SW 1271 (cell line): ENCODE measurements around the gene CDH4.
"Not testable (repeated sequence)": the region's sequence is repeated elsewhere in the genome, so short reads cannot be mapped to it uniquely, and the experiment has no call there.

Experiments used
- DNase-seq, 2 experiments: peaks; one replicate each; lab custom pipeline; 2025; lab: John Stamatoyannopoulos, UW

CDH4 gene

GRCh38 chr20:61944967-61945366 lies 692.9 kb downstream of the CDH4 start:
- DNase-seq, result not testable (repeated sequence)

GRCh38 chr20:61945495-61945894 lies 693.4 kb downstream of the CDH4 start:
- not testable (repeated sequence) for DNase-seq

DNA sequence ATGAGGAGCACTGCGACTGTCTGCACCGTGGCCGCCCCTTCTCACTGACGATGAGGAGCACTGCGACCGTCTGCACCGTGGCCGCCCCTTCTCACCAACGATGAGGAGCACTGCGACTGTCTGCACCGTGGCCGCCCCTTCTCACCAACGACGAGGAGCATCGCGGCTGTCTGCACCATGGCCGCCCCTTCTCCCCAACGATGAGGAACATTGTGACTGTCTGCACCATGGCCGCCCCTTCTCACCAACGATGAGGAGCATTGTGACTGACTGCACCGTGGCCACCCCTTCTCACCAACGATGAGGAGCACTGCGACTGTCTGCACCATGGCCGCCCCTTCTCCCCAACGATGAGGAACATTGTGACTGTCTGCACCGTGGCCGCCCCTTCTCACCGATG lies 696.0 kb downstream of the CDH4 start:
- not testable (repeated sequence) for DNase-seq

GRCh38 chr20:61948586-61949362 lies 696.7 kb downstream of the CDH4 start:
- no peak for DNase-seq

GRCh38 chr20:61949363-61949713 lies 697.3 kb downstream of the CDH4 start:
- no peak for DNase-seq

GRCh38 chr20:61949714-61950640 lies 697.9 kb downstream of the CDH4 start:
- no peak for DNase-seq

GRCh38 chr20:61950641-61951071 lies 698.6 kb downstream of the CDH4 start:
- no peak for DNase-seq

DNA sequence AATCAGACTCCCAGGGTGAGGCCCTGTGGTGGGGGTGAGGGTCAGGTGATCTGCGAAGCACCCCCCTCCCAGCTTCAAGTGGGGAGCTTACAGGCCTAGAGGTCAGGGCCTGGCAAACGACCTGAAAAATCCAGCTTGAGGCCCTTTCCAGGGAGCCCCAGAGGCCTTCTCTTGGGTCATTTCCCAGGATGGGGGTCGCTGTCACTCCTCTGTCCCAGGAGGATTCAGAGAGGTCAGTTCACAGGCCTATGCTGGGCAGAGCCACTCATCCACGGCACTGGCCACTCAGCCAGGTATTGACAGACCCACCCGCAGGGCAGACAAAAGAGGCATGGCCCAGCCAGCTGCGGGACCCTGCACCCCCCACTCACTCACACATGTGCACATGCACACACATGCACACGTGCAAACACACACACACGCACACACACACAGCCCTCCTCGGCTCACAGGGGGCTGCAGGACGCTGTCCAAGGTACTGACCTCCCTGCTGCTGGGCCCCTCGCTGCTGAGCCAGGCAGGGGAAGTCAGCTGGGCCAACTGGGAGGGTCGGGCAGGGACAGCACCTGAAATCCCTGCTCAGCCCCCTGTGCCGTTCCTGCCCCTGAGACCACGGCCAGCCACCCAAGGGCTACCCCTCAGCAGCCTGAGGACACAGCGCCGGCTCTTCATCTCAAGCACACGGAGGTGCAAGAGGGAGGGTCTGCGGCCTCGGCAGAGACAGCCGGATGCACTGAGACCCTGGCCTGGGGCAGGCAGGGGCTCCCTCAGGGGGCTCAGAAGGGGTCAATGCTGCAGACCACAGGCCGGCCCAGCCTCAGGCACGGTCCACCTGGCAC lies 699.9 kb downstream of the CDH4 start:
- no peak for DNase-seq

DNA sequence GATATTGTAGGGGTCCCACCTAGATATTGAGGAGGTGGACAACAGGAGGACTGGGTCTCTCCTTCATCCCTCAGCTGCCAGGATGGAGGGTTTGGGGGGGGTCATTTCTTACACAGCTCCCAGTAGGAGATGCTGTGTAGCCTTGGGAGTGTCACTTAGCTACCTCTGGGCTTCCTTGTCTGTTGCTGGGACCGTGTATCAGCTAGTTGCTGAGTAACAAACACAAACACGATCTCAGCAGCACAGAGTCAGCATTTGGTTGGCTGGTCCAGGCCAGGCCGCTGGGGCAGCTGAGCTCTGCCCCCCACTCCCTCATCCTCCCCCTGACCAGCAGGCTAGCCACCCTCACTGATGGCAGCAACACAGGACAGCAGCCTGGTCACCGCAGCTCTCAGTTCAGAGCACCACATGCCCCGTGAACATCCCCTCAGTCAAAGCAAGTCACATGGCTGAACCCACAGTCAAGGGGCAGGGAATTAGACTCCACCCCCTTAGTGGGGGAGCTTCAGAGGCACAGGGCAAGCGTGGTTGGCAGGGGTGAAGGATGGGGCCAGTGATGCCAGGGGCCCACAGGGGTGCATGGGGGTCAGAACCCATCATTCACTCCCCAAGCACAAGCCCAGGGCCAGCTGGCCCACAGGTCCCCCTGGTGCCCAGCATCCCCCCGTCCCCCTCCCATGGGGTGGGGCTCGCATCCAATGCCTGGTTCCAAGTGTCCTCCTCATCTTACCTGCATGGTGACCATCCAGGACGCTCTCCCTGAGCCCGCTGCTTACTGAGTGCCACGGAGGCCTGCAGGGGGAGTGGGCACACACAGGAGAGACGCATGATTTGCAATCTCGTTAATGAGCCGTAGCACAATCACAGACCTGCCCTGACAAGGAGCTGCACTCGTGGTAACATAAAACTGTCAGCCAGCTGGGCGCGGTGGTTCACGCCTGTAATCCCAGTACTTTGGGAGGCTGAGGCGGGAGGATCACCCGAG lies 701.3 kb downstream of the CDH4 start:
- DNase-seq, result no peak

DNA sequence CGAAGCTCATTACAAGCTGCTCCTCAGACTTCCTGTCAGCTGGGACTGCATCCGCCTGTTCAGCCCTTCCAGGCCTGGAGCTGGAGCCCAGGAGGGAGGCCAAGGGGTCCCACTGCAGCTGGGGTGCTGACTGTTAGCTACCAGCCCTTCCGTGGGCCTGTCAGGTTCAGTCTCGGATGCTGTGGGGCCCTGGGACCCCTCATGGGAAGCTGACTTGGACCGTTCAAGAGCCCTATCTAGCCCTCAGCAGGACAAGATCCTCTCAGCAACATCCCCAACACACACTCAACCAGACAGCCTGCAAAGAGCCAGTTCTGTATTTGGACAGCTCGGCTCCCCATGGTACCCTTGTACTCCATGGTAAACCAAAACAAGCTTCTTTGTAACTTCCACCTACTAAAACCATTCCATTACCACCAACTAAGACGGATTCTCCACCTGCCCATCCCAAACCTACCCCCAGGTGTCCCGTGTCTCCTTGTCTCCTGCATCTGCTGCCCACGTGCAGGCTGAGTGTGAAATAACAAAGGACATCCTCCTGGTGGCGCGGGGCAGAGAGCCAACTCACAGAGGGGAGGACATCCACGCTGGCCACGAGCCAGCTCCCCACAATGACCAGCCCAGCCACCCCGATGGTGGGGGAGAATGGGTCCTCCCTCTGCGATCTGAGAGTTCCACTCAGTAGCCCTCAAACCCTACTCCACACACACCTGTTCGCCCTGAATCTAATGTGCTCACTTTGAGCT lies 702.4 kb downstream of the CDH4 start:
- no peak for DNase-seq

DNA sequence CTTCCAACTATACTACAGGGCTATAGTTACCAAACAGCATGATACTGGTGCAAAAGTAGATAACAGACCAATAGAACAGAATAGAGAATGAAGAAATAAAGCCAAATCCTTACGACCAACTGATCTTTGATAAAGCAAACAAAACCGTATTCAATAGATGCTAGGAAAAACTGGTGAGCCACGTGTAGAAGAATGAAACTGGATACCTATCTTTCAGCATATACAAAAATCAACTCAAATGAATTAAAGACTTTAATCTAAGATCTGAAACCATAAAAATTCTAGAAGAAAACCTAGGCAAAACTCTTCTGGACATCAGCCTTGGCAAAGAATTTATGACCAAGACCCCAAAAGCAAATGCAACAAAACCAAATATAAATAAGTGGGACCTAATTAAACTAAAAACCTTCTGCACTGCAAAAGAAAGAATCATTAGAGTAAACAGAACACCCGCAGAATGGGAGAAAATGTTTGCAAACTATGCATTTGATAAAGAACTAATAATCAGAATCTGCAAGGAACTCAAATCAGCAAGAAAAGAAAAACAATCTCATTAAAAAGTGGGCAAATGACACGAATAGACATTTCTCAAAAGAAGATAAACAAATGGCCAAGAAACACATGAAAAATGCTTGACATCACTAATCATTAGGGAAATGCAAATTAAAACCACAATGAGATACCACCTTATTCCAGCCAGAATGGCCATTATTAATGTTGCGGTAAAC lies 703.8 kb downstream of the CDH4 start:
- DNase-seq, result no peak

- no peak for DNase-seq
Measured at GRCh38 chr20:61956396-61957342, 704.6 kb downstream of the CDH4 start.

GRCh38 chr20:61957961-61958715 lies 706.1 kb downstream of the CDH4 start:
- no peak for DNase-seq

- no peak for DNase-seq
Measured at GRCh38 chr20:61958773-61959700, 707.0 kb downstream of the CDH4 start.

GRCh38 chr20:61960836-61961235 lies 708.8 kb downstream of the CDH4 start:
- no peak for DNase-seq

- no peak for DNase-seq
Measured at GRCh38 chr20:61963149-61963548, 711.1 kb downstream of the CDH4 start.
